OCI-LY7 (cell line): ENCODE data around the gene CENPH.

ENCODE experiments used
- CTCF ChIP-seq: fragments of 200-600 bp; sonication (generic); conservative IDR thresholded peaks from 2 replicates; pipeline ENCODE4 v1.5.1; 2014; ENCODE audit warnings: mild to moderate bottlenecking, antibody characterized with exemption, low read length, moderate library complexity, mixed read lengths
- EZH2phosphoT487 ChIP-seq: fragments of 200-600 bp; sonication (generic); IDR thresholded peaks from 2 replicates; pipeline ENCODE4 v1.6.1; 2018; ENCODE audit warnings: low read depth, borderline replicate concordance, mild to moderate bottlenecking, mixed run types, antibody characterized with exemption, low read length, moderate library complexity, mixed read lengths

DNA sequence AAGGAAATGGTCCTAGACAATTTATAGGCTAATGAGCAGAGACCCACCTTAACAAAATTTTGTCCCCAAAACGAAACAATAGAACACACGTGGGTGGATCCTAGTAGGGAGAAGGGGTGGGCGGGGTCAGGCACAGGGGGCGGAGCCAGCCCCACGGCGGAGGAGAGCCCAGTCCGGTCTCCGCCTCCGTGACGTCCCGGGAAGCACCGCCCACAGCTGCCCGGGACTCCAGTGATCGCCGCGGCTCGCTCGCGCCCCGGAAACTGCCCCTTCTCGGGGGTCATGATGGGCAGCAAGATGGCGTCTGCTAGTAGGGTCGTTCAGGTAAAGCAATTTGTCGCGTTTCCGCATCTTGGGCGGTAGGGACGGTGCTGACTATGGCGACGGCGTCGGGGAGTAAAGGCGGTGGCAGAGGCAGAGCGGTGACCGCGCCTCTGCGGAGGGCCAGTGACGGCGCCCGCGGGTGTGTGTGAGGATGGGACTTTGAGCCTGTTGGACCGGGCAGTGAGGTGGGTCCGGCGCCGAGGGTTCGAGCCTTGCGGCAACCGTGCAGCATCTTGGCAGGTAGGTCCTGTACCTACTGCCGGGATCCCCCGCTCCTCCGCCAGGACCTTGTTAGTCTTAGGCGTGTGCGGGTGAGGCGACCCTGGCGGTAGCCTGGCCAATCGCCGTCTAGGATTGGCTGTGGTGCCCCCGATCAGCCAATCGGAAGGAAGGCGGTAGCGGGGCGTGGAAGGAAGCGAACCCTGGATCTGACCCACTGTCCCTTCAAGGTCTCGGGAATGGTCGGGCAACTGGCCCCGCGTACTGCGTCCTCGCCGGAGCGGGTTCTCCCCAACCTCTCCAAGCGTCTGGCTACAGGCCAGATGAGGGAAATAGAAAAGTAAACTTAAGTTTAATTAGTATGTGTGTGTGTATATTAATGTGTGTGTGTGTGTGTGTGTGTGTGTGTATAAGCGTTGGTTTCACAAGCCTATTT lies 28.5 kb downstream of the CENPH start:
- no peak for TF ChIP-seq CTCF
- TF ChIP-seq EZH2phosphoT487 = no peak
